ENCODE results near the gene KAZALD1. TPM values are rescaled to one million over a fixed set of nuclear protein-coding genes. Genes with fewer than 3 reads are reported as not detected.

The KAZALD1 gene
- total and polyA plus RNA-seq, 2 donors from 2014 or later = 9.7 to 9.8 TPM

GRCh38 chr10:101069441-101069840, 7.7 kb downstream of the KAZALD1 start:
- TF ChIP-seq, protein P1, sequence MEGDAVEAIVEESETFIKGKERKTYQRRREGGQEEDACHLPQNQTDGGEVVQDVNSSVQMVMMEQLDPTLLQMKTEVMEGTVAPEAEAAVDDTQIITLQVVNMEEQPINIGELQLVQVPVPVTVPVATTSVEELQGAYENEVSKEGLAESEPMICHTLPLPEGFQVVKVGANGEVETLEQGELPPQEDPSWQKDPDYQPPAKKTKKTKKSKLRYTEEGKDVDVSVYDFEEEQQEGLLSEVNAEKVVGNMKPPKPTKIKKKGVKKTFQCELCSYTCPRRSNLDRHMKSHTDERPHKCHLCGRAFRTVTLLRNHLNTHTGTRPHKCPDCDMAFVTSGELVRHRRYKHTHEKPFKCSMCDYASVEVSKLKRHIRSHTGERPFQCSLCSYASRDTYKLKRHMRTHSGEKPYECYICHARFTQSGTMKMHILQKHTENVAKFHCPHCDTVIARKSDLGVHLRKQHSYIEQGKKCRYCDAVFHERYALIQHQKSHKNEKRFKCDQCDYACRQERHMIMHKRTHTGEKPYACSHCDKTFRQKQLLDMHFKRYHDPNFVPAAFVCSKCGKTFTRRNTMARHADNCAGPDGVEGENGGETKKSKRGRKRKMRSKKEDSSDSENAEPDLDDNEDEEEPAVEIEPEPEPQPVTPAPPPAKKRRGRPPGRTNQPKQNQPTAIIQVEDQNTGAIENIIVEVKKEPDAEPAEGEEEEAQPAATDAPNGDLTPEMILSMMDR (IDR thresholded peaks at IDR 0.05; ENCODE audit: borderline replicate concordance, extremely low read depth, insufficient read depth) = no peak
- intact Hi-C loops (cut with DNase I) = no loop called here

DNA sequence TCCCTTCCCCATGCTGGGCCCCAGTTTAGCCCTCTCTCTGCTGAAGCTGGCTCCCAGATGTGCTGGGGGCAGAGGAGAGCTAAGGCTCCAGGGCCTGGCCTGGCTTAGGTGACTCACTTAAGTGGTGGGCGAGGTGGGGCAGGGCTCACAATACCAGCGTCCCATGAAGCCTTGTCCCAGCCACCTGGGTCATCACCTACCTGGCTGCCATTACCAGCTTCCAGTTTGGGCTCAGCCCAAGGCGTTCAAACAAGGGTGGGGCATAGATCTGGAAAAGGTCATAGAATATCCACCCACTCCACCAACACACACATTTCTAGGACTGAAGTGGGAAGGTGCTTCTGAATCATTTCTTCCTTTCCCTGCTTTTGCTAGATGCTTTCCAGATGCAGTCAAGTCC, 8.3 kb downstream of the KAZALD1 start:
- H3K4me3 ChIP-seq (ENCODE audit: low read length in 3 of 3) = no peak overlapping the region
- DNase-seq (no peak), FAIRE-seq (no peak)
- TF ChIP-seq, protein P1 (IDR thresholded peaks at IDR 0.05; ENCODE audit: borderline replicate concordance, extremely low read depth, insufficient read depth) = no peak
- no peaks in the 10 kb centered on the region for H3K36me3 ChIP-seq (ENCODE audit: control insufficient read depth in 2 of 3, insufficient read depth in 3 of 3, low read length in 3 of 3)
- H3K27me3 ChIP-seq (ENCODE audit: control insufficient read depth, insufficient read depth, low read length) = peaks cover 3% of the 10 kb centered on the region
- no peak overlapping the region for H3K27ac ChIP-seq (ENCODE audit: low read depth in 2 of 2, low read length in 2 of 2)
- H3K4me1 ChIP-seq (ENCODE audit: control insufficient read depth in 2 of 3, insufficient read depth in 2 of 3, low read depth in 1 of 3, low read length in 3 of 3) = peaks cover 0 to 15% (median 0%) of the 10 kb centered on the region in 3 donors
- intact Hi-C loops (cut with DNase I) = no loop called here
- H3K9me3 ChIP-seq (ENCODE audit: control insufficient read depth in 2 of 3, insufficient read depth in 1 of 3, low read length in 3 of 3) = no peaks in the 10 kb centered on the region
- H3K9ac ChIP-seq (ENCODE audit: low read length in 3 of 3) = no peak overlapping the region

More at GRCh38 chr10:101069441-101069840, 7.7 kb downstream of the KAZALD1 start:
- Histone ChIP-seq H3K36me3 (ENCODE audit: control insufficient read depth in 2 of 3, insufficient read depth in 3 of 3, low read length in 3 of 3) (no peaks in the 10 kb centered on the region), H3K9me3 (ENCODE audit: control insufficient read depth in 2 of 3, insufficient read depth in 1 of 3, low read length in 3 of 3) (no peaks in the 10 kb centered on the region), H3K27me3 (ENCODE audit: control insufficient read depth, insufficient read depth, low read length) (peaks cover 3% of the 10 kb centered on the region), H3K4me1 (ENCODE audit: control insufficient read depth in 2 of 3, insufficient read depth in 2 of 3, low read depth in 1 of 3, low read length in 3 of 3) (peaks cover 0 to 15% (median 0%) of the 10 kb centered on the region in 3 donors), H3K27ac (ENCODE audit: low read depth in 2 of 2, low read length in 2 of 2) (no peak overlapping the region), H3K9ac (ENCODE audit: low read length in 3 of 3) (no peak overlapping the region), H3K4me3 (ENCODE audit: low read length in 3 of 3) (no peak overlapping the region)
- no peak for DNase-seq
- FAIRE-seq = no peak

- intact Hi-C loops (cut with DNase I) = no loop called here
- Histone ChIP-seq H3K4me1 (ENCODE audit: control insufficient read depth in 2 of 3, insufficient read depth in 2 of 3, low read depth in 1 of 3, low read length in 3 of 3) (peaks cover 0 to 9% (median 0%) of the 10 kb centered on the region in 3 donors), H3K4me3 (ENCODE audit: low read length in 3 of 3) (no peak overlapping the region), H3K9ac (ENCODE audit: low read length in 3 of 3) (no peak overlapping the region), H3K9me3 (ENCODE audit: control insufficient read depth in 2 of 3, insufficient read depth in 1 of 3, low read length in 3 of 3) (no peaks in the 10 kb centered on the region), H3K27ac (ENCODE audit: low read depth in 2 of 2, low read length in 2 of 2) (no peak overlapping the region), H3K36me3 (ENCODE audit: control insufficient read depth in 2 of 3, insufficient read depth in 3 of 3, low read length in 3 of 3) (no peaks in the 10 kb centered on the region), H3K27me3 (ENCODE audit: control insufficient read depth, insufficient read depth, low read length) (peaks cover 2% of the 10 kb centered on the region)
- FAIRE-seq = no peak
- TF ChIP-seq, protein P1 (IDR thresholded peaks at IDR 0.05; ENCODE audit: borderline replicate concordance, extremely low read depth, insufficient read depth) = no peak
- DNase-seq = no peak
Measured at GRCh38 chr10:101071267-101071884, 9.6 kb downstream of the KAZALD1 start.

Measured in kidney (tissue), 14 donors.